ENCODE measurements around the gene ASTN2. TPM values are rescaled to one million over a fixed set of nuclear protein-coding genes. Genes with fewer than 3 reads are reported as not detected.

Gene ASTN2
- total RNA-seq, 3 donors from 2014 or later: 1.7 to 1.8 (median 1.7) TPM

GRCh38 chr9:117365438-117365837 lies 49.4 kb downstream of the ASTN2 start:
- ATAC-seq (no peak), DNase-seq (no peak)
- Mint-ChIP-seq H3K36me3 (ENCODE audit: insufficient read depth) (no peaks in the 10 kb centered on the region), H3K9me3 (no peaks in the 10 kb centered on the region), H3K4me3 (no peak overlapping the region), H3K4me1 (ENCODE audit: low read depth) (no peaks in the 10 kb centered on the region), H3K27me3 (ENCODE audit: low read depth) (no peaks in the 10 kb centered on the region)

DNA sequence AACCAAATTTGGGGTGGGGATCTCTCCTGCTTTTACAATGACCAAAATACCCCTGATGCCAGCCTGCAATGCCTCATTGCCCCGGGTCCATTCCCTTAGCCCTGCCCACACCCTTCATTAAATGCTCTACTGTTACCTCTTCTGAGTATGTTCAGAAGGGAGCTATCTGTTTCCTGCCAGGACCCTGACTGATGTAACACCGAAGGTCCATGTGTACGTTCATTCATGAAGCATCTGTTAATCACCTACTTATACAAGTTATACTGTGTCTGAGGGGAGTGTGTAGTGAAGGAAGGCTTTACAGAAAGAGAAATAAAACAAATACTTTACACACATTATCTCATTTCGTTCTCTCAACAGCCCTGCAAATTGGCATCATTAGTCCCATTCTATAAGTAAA lies 51.9 kb downstream of the ASTN2 start:
- no peak overlapping the region for H3K4me3 Mint-ChIP-seq
- H3K27me3 Mint-ChIP-seq (ENCODE audit: low read depth): no peaks in the 10 kb centered on the region
- ATAC-seq (no peak), DNase-seq (no peak)
- H3K9me3 Mint-ChIP-seq: no peaks in the 10 kb centered on the region
- H3K36me3 Mint-ChIP-seq (ENCODE audit: insufficient read depth): no peaks in the 10 kb centered on the region
- H3K4me1 Mint-ChIP-seq (ENCODE audit: low read depth): no peaks in the 10 kb centered on the region

DNA sequence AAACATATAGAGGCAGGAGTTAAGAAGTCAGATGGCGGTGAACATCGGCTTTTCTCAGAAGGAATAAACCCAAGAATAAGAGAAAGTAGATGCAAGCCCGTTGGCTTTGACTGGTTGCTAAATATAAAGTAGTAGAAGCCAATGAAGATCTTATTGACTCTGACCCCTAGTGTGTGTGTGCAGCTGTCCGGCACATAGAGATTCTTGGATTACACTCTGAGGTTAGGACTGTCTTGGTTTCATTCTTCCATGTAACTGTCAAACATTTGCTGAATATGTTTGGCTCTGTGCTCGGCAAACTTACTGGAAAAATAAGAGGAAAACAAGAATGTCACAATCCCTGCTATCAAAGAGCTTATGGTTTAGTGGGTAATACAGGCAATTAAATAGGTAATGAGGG lies 54.9 kb downstream of the ASTN2 start:
- DNase-seq (no peak), ATAC-seq (no peak)
- Mint-ChIP-seq H3K36me3 (ENCODE audit: insufficient read depth) (no peaks in the 10 kb centered on the region), H3K4me1 (ENCODE audit: low read depth) (no peaks in the 10 kb centered on the region), H3K27me3 (ENCODE audit: low read depth) (peaks cover 2% of the 10 kb centered on the region), H3K9me3 (peaks cover 3% of the 10 kb centered on the region), H3K4me3 (no peak overlapping the region)

- no peak for DNase-seq
- Mint-ChIP-seq H3K4me3 (no peak overlapping the region), H3K4me1 (ENCODE audit: low read depth) (no peaks in the 10 kb centered on the region), H3K27me3 (ENCODE audit: low read depth) (peaks cover 2% of the 10 kb centered on the region), H3K36me3 (ENCODE audit: insufficient read depth) (no peaks in the 10 kb centered on the region), H3K9me3 (peaks cover 10% of the 10 kb centered on the region)
- no peak for ATAC-seq
Observed at GRCh38 chr9:117355542-117355941, 59.3 kb downstream of the ASTN2 start.

DNA sequence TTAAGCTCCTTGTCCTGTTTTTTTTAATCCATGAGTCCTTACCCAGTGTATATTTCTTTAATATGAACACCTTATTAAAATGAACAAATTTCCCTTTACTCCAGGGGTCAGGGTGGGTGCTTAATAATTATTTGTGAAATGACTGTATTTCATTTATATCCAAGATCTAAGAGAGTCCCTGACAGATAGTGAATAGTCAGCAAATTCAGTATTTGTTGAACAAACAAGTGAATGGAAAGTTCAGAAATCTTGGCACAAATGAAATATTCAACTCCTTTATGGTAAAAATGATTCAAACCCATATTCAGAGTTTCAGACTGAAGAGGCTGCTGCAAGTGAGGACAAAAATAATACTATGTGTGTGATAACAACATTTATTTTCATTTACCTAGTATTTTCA lies 59.9 kb downstream of the ASTN2 start:
- Mint-ChIP-seq H3K9me3 (peaks cover 10% of the 10 kb centered on the region), H3K36me3 (ENCODE audit: insufficient read depth) (no peaks in the 10 kb centered on the region), H3K4me3 (no peak overlapping the region), H3K4me1 (ENCODE audit: low read depth) (no peaks in the 10 kb centered on the region), H3K27me3 (ENCODE audit: low read depth) (peaks cover 2% of the 10 kb centered on the region)
- no peak for DNase-seq
- no peak for ATAC-seq

- Mint-ChIP-seq H3K9me3 (peaks cover 10% of the 10 kb centered on the region), H3K27me3 (ENCODE audit: low read depth) (peaks cover 2% of the 10 kb centered on the region), H3K4me1 (ENCODE audit: low read depth) (no peaks in the 10 kb centered on the region), H3K4me3 (no peak overlapping the region), H3K36me3 (ENCODE audit: insufficient read depth) (no peaks in the 10 kb centered on the region)
- DNase-seq (no peak), ATAC-seq (no peak)
Observed at GRCh38 chr9:117354244-117354847, 60.5 kb downstream of the ASTN2 start.

GRCh38 chr9:117344892-117345660 lies 69.8 kb downstream of the ASTN2 start:
- ATAC-seq: peak in 1 of 2 donors; percentile 23
- Mint-ChIP-seq H3K9me3 (peaks cover 3% of the 10 kb centered on the region), H3K36me3 (ENCODE audit: insufficient read depth) (no peaks in the 10 kb centered on the region), H3K27me3 (ENCODE audit: low read depth) (no peaks in the 10 kb centered on the region), H3K4me1 (ENCODE audit: low read depth) (no peaks in the 10 kb centered on the region), H3K4me3 (no peak overlapping the region)
- DNase-seq: no peak

GRCh38 chr9:117343427-117343826 lies 71.4 kb downstream of the ASTN2 start:
- DNase-seq (no peak), ATAC-seq (no peak)
- Mint-ChIP-seq H3K36me3 (ENCODE audit: insufficient read depth) (no peaks in the 10 kb centered on the region), H3K4me3 (no peak overlapping the region), H3K9me3 (peaks cover 3% of the 10 kb centered on the region), H3K4me1 (ENCODE audit: low read depth) (no peaks in the 10 kb centered on the region), H3K27me3 (ENCODE audit: low read depth) (no peaks in the 10 kb centered on the region)

DNA sequence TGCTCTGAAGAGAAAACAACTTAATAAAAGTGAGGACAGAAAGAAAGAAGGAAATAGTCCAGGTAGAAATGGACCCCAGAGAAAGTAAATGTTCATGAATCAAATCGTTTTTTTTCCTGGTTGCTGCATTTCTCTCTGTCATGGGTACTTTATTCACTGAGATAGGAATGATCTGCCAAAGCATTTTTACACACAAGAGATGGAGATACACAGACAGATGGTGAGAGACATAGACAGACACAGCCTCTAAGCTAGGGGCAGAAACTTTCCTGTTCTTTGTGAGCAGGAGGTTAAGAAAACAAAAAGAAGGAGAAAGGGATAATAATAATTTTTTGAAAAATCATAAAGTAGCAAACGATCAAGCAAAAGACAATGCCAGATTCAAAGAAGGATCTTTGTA lies 73.7 kb downstream of the ASTN2 start:
- Mint-ChIP-seq H3K36me3 (ENCODE audit: insufficient read depth) (no peaks in the 10 kb centered on the region), H3K27me3 (ENCODE audit: low read depth) (no peaks in the 10 kb centered on the region), H3K9me3 (peaks cover 3% of the 10 kb centered on the region), H3K4me1 (ENCODE audit: low read depth) (no peaks in the 10 kb centered on the region), H3K4me3 (no peak overlapping the region)
- no peak for ATAC-seq
- DNase-seq: no peak

- peaks cover 1% of the 10 kb centered on the region for H3K9me3 Mint-ChIP-seq
- H3K36me3 Mint-ChIP-seq (ENCODE audit: insufficient read depth): no peaks in the 10 kb centered on the region
- H3K4me1 Mint-ChIP-seq (ENCODE audit: low read depth): no peaks in the 10 kb centered on the region
- H3K4me3 Mint-ChIP-seq: no peak overlapping the region
- DNase-seq (no peak), ATAC-seq (no peak)
- H3K27me3 Mint-ChIP-seq (ENCODE audit: low read depth): no peaks in the 10 kb centered on the region
Observed at GRCh38 chr9:117340422-117340821, 74.4 kb downstream of the ASTN2 start.

GRCh38 chr9:117335837-117336433 lies 78.9 kb downstream of the ASTN2 start:
- no peaks in the 10 kb centered on the region for H3K36me3 Mint-ChIP-seq (ENCODE audit: insufficient read depth)

GRCh38 chr9:117334101-117334500 lies 80.8 kb downstream of the ASTN2 start:
- Mint-ChIP-seq H3K9me3 (no peaks in the 10 kb centered on the region), H3K27me3 (ENCODE audit: low read depth) (no peaks in the 10 kb centered on the region)
- ATAC-seq: no peak

More at GRCh38 chr9:117335837-117336433, 78.9 kb downstream of the ASTN2 start:
- DNase-seq (no peak), ATAC-seq (no peak)
- Mint-ChIP-seq H3K4me3 (no peak overlapping the region), H3K9me3 (no peaks in the 10 kb centered on the region), H3K27me3 (ENCODE audit: low read depth) (no peaks in the 10 kb centered on the region), H3K4me1 (ENCODE audit: low read depth) (no peaks in the 10 kb centered on the region)

DNA sequence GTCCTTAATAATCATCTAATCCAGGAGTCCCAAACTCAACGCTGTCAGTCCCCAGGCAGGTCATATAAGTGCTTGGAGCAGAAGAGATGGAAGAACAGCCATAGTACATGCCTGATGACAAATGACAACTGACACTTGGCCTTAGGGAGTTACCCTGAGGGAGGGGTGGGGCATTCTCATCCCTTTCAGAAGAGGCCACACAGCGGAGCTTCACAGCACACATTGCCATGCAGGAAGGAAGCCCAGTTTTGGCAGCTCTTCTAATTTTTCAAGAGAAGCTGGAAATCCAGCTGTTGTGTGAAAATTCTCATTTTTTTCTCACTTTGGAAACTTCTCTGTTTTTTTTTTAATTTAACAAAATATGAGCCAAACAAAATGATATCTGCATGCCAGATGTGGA lies 89.0 kb downstream of the ASTN2 start:
- no peak for DNase-seq
- H3K27me3 Mint-ChIP-seq (ENCODE audit: low read depth): no peaks in the 10 kb centered on the region
- H3K4me1 Mint-ChIP-seq (ENCODE audit: low read depth): no peaks in the 10 kb centered on the region
- no peaks in the 10 kb centered on the region for H3K9me3 Mint-ChIP-seq
- no peaks in the 10 kb centered on the region for H3K36me3 Mint-ChIP-seq (ENCODE audit: insufficient read depth)
- no peak for ATAC-seq
- no peak overlapping the region for H3K4me3 Mint-ChIP-seq

More at GRCh38 chr9:117334101-117334500, 80.8 kb downstream of the ASTN2 start:
- Mint-ChIP-seq H3K4me3 (no peak overlapping the region), H3K4me1 (ENCODE audit: low read depth) (no peaks in the 10 kb centered on the region), H3K36me3 (ENCODE audit: insufficient read depth) (no peaks in the 10 kb centered on the region)
- DNase-seq: no peak

GRCh38 chr9:117325110-117325731 lies 89.6 kb downstream of the ASTN2 start:
- H3K4me3 Mint-ChIP-seq: no peak overlapping the region
- ATAC-seq: no peak
- no peaks in the 10 kb centered on the region for H3K9me3 Mint-ChIP-seq

More at GRCh38 chr9:117325110-117325731, 89.6 kb downstream of the ASTN2 start:
- no peaks in the 10 kb centered on the region for H3K36me3 Mint-ChIP-seq (ENCODE audit: insufficient read depth)
- H3K4me1 Mint-ChIP-seq (ENCODE audit: low read depth): no peaks in the 10 kb centered on the region
- no peak for DNase-seq
- H3K27me3 Mint-ChIP-seq (ENCODE audit: low read depth): no peaks in the 10 kb centered on the region
